ENCODE results near the gene GPR143.

DNA sequence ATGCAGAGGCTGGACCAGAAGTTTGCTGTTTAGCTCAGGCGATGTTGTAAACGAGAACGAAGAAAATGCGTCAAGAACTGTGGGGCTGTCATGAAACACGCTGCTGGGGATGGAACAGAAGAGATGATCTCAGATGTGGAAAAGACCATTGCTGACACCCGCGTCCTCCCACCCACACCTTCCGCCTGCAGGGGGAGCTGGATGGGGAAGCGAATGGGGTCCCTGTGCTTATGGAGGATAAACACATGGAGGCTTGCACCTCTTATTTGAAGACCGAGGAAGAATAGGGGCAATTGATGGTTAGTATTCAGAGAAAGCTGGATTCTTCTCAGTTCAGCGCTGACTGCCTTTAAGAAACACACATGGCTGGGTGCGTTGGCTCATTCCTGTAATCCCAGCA lies 63.9 kb downstream of the GPR143 start:
- no peak for TF ChIP-seq EZH2 (IDR thresholded peaks at IDR 0.05; ENCODE audit: insufficient read depth, poor library complexity, severe bottlenecking)
- no peak for TF ChIP-seq EZH2phosphoT487 (IDR thresholded peaks at IDR 0.05; ENCODE audit: insufficient read depth, low read depth)

Measured in GM23248 (cell line).